Lower lobe of right lung (tissue), 2 donors: ENCODE results near the gene PCBP4. TPM values are rescaled to one million over a fixed set of nuclear protein-coding genes. Genes with fewer than 3 reads are reported as not detected.

Experiments used
- ATAC-seq, 2 donors: fragments of 200-7000 bp; cut with Tn5 transposase; one replicate each; pipeline ENCODE4 v1.9.1; 2020 to 2022; ENCODE audit warnings: mild to moderate bottlenecking in 2 of 2, moderate library complexity in 2 of 2
- DNase-seq: peaks from one replicate; pipeline ENCODE4 v3.0.0-alpha.2; 2020
- H3K27ac ChIP-seq: fragments of 200-600 bp; one replicate; pipeline ENCODE4 v1.8.0; 2022
- H3K27me3 ChIP-seq: fragments of 200-600 bp; one replicate; pipeline ENCODE4 v1.8.0; 2022; ENCODE audit warnings: low read depth
- H3K36me3 ChIP-seq: fragments of 200-600 bp; one replicate; pipeline ENCODE4 v1.8.0; 2022; ENCODE audit warnings: mild to moderate bottlenecking
- H3K4me1 ChIP-seq: fragments of 200-600 bp; one replicate; pipeline ENCODE4 v1.8.0; 2022
- H3K4me3 ChIP-seq: fragments of 200-600 bp; one replicate; pipeline ENCODE4 v1.8.0; 2022; ENCODE audit warnings: mild to moderate bottlenecking
- H3K9me3 ChIP-seq: fragments of 200-600 bp; one replicate; pipeline ENCODE4 v1.8.0; 2022
- CTCF ChIP-seq: fragments of 200-600 bp; IDR thresholded peaks from one replicate; pipeline ENCODE4 v1.8.0; 2022; ENCODE audit warnings: antibody characterized with exemption, mild to moderate bottlenecking
- intact Hi-C: fragments of 100-400 bp; cut with DNase I; formaldehyde crosslinking; loops from one replicate; pipeline ENCODE4 v1.11.0; 2022
- total RNA-seq: library from RNA; stranded (reverse); fragmentation: NEBNext Ultra II Directional; extraction: Animal tissue kit (Norgen Biotek cat#: 25700); gene quantifications from one replicate; pipeline ENCODE4 v1.2.1, GENCODE V29; 2021
- donor health status: DM: no; HTN: yes; CAD: no; lungs with severe emphysema.

Gene PCBP4
- total RNA-seq, 1 donor from 2014 or later: 24.6 TPM

GRCh38 chr3:52004906-52005395, 37.7 kb upstream of the PCBP4 start:
- intact Hi-C loops: loop anchor here (10.0 kb wide), 1 partner anchor 140 kb away; no protein-coding TSS in a partner anchor
- Histone ChIP-seq H3K27ac (peak overlapping the region; percentile 67), H3K27me3 (no peaks in the 10 kb centered on the region), H3K4me3 (no peak overlapping the region), H3K4me1 (peaks cover 33% of the 10 kb centered on the region), H3K36me3 (no peaks in the 10 kb centered on the region), H3K9me3 (no peaks in the 10 kb centered on the region)
- DNase-seq (no peak), ATAC-seq (no peak)
- no peak for TF ChIP-seq CTCF

- H3K27me3 ChIP-seq: no peaks in the 10 kb centered on the region
- peaks cover 33% of the 10 kb centered on the region for H3K4me1 ChIP-seq
- peak; percentile 55 for TF ChIP-seq CTCF
- H3K9me3 ChIP-seq: no peaks in the 10 kb centered on the region
- peak in 1 of 2 donors; percentile 35 for ATAC-seq
- intact Hi-C loops: loop anchor here (10.0 kb wide), 1 partner anchor 141 kb away; no protein-coding TSS in a partner anchor
- no peak for DNase-seq
- H3K27ac ChIP-seq: no peak overlapping the region
- H3K36me3 ChIP-seq: no peaks in the 10 kb centered on the region
- H3K4me3 ChIP-seq: no peak overlapping the region
Measured at GRCh38 chr3:52004163-52004787, 37.0 kb upstream of the PCBP4 start.

GRCh38 chr3:52002748-52003147, 35.5 kb upstream of the PCBP4 start:
- H3K9me3 ChIP-seq: no peaks in the 10 kb centered on the region
- DNase-seq: no peak
- H3K4me3 ChIP-seq: no peak overlapping the region
- no peak for TF ChIP-seq CTCF
- no peaks in the 10 kb centered on the region for H3K27me3 ChIP-seq
- peaks cover 33% of the 10 kb centered on the region for H3K4me1 ChIP-seq
- no peak for ATAC-seq
- no peaks in the 10 kb centered on the region for H3K36me3 ChIP-seq
- no peak overlapping the region for H3K27ac ChIP-seq
- intact Hi-C loops: loop anchor here (10.0 kb wide), 1 partner anchor 142 kb away; no protein-coding TSS in a partner anchor

- H3K36me3 ChIP-seq: no peaks in the 10 kb centered on the region
- peak; percentile 83 for DNase-seq
- H3K4me3 ChIP-seq: no peak overlapping the region
- intact Hi-C loops: loop anchor here (10.0 kb wide), 1 partner anchor 143 kb away; no protein-coding TSS in a partner anchor
- H3K9me3 ChIP-seq: no peaks in the 10 kb centered on the region
- peak; percentile 82 to 83 for ATAC-seq
- peaks cover 32% of the 10 kb centered on the region for H3K4me1 ChIP-seq
- TF ChIP-seq CTCF: peak; percentile 93
- no peaks in the 10 kb centered on the region for H3K27me3 ChIP-seq
- H3K27ac ChIP-seq: no peak overlapping the region
Measured at GRCh38 chr3:52001443-52001974, 34.3 kb upstream of the PCBP4 start.

- H3K36me3 ChIP-seq: peaks cover 3% of the 10 kb centered on the region
- peaks cover 21% of the 10 kb centered on the region for H3K4me1 ChIP-seq
- no peak overlapping the region for H3K27ac ChIP-seq
- DNase-seq (no peak), ATAC-seq (no peak)
- TF ChIP-seq CTCF: no peak
- H3K9me3 ChIP-seq: no peaks in the 10 kb centered on the region
- intact Hi-C loops: loop anchor here (10.0 kb wide), 1 partner anchor 145 kb away; no protein-coding TSS in a partner anchor
- H3K27me3 ChIP-seq: no peaks in the 10 kb centered on the region
- H3K4me3 ChIP-seq: no peak overlapping the region
Measured at GRCh38 chr3:51999846-52000245, 32.6 kb upstream of the PCBP4 start.
